HG02763 (cell line): ENCODE data around the gene COG4.
A peak's percentile ranks its signal among the peaks of the same experiment; 100 is the strongest.
"Not testable (repeated sequence)": the region's sequence is repeated elsewhere in the genome, so short reads cannot be mapped to it uniquely, and the experiment has no call there.

ENCODE experiments used
- ATAC-seq: cut with Tn5 transposase; IDR thresholded peaks from one replicate; pipeline ENCODE4 v1.9.1; 2021; ENCODE audit warnings: mild to moderate bottlenecking, moderate library complexity; ENCODE audit not compliant: unreplicated experiment

The COG4 gene

GRCh38 chr16:70463235-70463634, 60.1 kb downstream of the COG4 start:
- no peak for ATAC-seq

DNA sequence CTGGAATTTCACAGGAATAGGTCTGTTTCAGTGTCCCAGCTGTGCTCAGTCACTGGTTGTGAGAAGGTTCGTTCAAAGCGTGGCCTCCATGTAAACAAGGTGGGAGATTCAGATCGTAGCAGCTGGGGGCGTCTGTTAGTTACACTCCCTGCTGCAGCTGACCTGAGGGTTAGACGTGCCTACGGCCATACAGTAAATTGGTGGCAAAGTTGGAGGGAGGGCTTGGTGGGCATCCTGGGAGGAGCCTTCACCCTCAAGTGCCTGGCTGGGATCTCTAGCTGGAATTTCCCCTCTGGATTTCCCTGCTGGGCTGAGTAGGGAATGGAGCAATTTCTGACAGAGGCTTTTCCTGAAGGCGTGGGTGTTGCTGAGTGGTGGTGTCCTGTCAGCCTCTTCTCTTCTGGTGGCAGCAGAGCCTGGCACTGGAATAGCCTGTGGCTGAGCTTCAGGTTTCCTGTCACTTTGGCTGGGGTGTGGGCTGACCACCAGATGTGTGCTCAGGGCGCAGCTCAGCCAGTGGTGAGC, 62.6 kb downstream of the COG4 start:
- ATAC-seq: no peak

DNA sequence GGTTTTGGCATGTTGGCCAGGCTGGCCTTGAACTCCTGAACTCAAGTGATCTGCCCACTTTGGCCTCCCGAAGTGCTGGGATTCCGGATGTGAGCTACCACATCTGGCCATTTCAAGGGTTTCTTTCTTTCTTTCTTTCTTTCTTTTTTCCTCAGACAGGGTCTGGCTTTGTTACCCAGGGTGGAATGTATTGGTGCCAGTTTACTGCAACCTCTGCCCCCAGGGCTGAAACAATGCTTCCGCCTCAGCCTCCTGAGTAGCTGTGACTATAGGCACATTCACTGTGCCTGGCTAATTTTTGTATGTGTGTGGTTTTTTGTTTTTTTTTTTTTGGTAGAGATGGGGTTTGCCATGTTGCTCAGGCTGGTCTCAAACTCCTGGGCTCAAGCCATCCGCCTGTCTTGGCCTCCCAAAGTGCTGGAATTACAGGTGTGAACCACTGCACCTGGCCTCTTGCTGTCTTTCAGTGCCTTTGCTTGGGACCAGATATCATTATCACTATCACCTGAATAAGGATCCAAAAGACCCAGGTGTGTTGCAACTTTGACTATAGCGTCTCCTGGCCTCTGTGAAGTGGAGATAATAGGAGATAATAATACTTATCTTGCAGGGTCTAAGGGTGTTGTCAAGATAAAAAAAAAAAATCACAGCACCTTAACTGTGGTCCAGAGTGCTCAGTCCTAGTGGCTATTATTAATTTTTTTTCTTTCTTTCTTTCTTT, 65.7 kb downstream of the COG4 start:
- ATAC-seq: no peak

DNA sequence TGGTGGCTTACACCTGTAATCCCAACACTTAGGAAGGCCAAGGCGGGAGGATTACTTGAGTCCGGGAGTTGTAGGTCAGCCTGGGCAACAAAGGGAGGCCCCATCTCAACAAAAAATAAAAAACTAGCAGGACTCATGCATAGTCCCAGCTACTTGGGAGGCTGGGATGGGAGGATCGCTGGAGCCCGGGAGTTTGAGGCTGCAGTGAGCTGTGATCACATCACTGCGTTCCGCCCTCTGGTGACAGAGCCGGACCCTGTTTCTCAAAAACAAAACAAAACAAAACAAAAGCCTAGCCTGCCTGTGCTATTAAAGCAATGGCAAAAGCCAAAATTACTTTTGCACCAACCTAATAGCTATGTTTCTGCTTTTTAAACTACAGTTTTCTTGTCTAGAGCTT, 67.4 kb downstream of the COG4 start:
- no peak for ATAC-seq

- peak; percentile 82 for ATAC-seq
Observed at GRCh38 chr16:70454222-70455034, 68.9 kb downstream of the COG4 start, which contains the start of gene FCSK. Gene FCSK, plus strand, starts transcription at chr16:70454595. Its CDS starts 8,596 bp downstream, at chr16:70463191.

GRCh38 chr16:70453892-70454221, 69.5 kb downstream of the COG4 start:
- no peak for ATAC-seq

DNA sequence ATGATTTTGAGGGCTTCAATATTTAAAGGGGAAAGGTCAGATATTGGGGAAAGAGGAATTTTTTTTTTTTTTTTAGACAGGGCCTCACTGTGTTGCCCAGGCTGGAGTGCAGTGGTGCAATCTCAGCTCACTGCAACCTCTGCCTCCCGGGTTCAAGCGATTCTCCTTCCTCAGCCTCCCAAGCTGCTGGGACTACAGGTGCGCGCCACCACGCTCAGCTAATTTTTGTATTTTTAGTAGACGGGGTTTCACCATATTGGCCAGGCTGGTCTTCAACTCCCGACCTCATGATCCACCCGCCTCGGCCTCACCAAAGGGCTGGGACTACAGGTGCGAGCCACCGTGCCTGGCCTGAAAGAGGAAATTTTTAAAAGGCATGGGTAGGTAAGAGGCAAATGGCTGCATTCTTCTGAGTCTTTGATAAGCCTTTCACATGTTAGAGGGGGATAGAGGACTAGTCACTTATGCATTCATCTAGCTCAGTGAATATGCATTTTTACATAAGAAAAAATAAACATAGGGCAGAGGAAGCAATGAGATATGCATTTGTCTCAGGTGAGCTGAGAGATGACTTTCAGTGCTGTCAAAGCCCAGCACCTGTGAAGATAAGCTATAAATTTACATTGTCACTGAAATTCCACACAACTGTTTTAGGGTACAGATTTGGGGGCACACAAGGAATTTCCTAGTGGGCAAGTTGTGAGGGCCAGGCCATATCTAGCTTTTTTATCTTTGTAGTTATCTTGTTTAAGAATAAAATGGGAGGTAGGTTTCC, 70.0 kb downstream of the COG4 start:
- ATAC-seq: no peak

DNA sequence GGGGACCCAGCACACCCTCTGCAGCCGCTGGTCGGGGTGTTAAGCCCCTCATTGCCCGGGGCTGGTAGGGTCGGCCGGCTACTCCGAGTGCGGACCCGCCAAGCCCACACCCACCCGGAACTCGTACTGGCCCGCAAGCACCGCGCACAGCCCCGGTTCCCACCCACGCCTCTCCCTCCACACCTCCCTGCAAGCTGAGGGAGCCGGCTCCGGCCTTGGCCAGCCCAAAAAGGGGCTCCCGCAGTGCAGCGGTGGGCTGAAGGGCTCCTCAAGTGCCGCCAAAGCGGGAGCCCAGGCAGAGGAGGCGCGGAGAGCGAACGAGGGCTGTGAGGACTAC, 72.4 kb downstream of the COG4 start:
- not testable (repeated sequence) for ATAC-seq

GRCh38 chr16:70450142-70451003, 73.0 kb downstream of the COG4 start:
- not testable (repeated sequence) for ATAC-seq

- no peak for ATAC-seq
Observed at GRCh38 chr16:70448075-70448474, 75.3 kb downstream of the COG4 start.

DNA sequence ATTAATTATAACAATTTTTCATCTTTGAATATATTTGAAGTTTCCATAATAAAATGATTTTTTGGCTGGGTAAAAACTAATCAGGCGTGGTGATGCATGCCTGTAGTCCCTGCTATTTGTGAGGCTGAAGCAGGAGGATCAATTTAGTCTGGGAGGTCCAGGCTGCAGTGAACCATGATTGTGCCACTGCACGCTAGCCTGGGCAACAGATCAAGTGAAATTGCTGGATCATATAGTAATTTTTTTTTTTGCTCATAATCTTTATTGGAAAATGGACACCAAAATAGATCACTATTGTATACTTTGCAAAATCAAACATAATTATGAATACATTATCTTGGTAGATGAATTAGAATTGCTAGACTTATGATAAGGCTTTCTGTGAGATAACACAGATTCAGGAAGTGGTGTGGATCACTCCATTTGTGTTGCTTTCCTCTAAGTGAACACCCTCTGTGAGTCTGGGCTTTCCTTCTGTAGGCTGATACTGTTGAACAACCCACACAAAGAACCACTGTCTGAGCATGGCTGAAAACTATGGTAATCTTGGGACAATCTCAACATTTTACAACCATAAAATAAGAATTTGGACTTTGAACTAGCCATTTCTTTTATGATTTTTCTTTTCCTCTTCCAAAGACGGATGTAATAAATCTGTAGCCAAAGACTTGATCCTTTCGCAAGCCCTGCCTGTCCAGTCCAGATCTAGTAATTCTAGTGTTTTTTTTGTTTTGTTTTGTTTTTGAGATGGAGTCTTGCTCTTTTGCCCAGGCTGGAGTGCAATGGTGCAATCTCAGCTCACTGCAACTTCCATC, 78.9 kb downstream of the COG4 start:
- no peak for ATAC-seq

DNA sequence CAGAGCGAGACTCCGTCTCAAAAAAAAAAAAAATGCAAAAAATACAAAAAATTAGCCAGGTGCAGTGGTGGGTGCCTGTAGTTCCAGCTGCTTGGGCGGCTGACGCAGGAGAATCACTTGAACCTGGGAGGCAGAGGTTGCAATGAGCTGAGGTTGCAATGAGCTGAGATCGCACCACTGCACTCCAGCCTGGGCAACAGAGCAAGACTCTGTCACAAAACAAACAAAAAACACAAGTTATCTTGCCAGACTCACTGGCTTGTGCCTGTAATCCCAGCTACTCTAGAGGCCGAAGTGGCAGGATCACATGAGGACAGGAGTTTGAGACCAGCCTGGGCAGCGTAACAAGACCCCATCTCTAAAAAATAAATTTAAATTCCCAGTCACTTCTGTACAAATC, 81.0 kb downstream of the COG4 start:
- ATAC-seq: no peak

DNA sequence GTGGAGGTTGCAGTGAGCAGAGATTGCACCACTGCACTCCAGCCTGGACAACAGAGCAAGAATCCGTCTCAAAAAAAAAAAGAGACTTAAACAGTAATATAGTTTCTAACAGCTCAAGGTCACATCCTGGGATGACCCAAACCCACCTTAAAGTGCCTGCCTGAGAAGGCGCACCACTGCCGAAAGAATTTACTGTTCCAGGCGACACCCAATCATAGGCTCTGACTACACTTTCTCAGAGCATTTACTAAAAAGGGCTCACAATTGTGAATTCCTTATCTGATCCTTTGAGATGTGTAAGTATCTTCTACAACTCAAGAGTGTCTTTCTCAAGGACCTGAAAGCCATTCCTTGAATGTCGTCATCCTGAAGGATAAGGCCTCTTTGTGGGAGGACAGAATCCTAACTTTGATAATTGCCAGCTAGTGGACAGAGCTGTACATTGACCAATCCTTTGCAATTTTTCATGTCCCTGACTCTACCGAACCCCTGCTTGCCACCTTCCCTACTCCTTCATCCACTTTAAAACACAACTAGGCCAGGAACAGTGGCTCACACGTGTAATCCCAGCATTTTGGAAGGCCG, 81.9 kb downstream of the COG4 start:
- no peak for ATAC-seq

DNA sequence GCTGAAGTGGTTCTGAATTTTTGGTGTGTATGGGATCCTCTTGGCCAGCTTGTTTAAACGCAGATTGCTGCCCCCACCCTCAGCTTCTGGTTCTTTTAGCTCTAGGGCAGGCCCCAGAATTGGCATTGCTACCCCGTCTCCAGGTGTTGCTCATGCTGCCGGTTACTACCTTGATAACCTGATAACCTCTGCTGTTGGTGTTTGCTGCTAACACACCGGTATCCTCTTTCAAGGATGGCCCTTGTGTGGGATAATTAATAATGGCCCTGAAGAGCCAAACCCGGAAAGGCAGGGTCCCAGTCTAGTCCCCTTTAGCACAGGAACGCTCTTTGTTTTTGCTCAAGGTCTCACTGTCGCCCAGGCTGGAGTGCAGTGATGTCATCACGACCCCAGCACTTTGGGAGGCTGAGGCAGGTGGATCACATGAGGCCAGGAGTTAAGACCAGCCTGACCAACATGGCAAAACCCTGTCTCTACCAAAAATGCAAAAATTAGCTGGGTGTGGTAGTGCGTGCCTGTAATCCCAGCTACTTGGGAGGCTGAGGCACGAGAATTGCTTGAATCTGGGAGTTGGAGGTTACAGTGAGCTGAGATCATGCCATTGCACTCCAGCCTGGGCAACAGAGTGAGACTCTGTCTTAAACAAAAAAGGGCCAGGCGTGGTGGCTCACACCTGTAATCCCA, 83.2 kb downstream of the COG4 start:
- no peak for ATAC-seq

- peak; percentile 80 for ATAC-seq
Observed at GRCh38 chr16:70438969-70439862, 84.1 kb downstream of the COG4 start, which contains the start of gene ST3GAL2. Gene ST3GAL2, minus strand, starts transcription at chr16:70439100. Its CDS starts 40,570 bp downstream, at chr16:70398530.

DNA sequence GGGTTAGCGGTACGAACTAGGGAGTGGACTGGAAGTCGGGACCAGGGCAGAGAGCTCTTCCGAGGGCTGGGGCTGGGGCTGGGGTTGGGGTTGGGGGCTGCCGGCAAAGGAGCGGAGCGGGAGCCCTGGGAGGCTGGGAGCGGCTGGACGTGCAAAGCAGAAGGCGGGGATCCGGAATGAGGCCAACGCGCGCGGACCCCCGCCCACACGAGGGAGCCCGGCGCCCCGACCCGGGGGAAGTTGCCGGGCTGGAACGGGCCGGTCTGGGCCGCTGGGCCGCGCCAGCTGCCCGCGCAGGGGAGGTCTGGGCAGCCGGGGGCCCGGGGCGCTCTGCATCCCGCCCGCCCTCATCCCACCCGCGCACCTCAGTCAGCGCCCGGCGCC, 84.8 kb downstream of the COG4 start:
- ATAC-seq: no peak
